ENCODE data around the gene SOWAHC. TPM values are rescaled to one million over a fixed set of nuclear protein-coding genes. Genes with fewer than 3 reads are reported as not detected.
A peak's percentile ranks its signal among the peaks of the same experiment; 100 is the strongest.
"Not testable (repeated sequence)": the region's sequence is repeated elsewhere in the genome, so short reads cannot be mapped to it uniquely, and the experiment has no call there.

Gene SOWAHC
- total RNA-seq, 1 donor from 2014 or later: 5.7 TPM

- no peak for DNase-seq (ENCODE audit: low spot score)
- H3K4me2 ChIP-seq: no peak overlapping the region
- no peaks in the 10 kb centered on the region for H3K9me3 ChIP-seq (ENCODE audit: low read depth)
- no peak overlapping the region for H2AFZ ChIP-seq (replicated peaks)
- Mint-ChIP-seq H3K27ac (no peak overlapping the region), H3K27me3 (ENCODE audit: insufficient read depth, low read depth) (peaks cover 2% of the 10 kb centered on the region), H3K9me3 (no peaks in the 10 kb centered on the region), H3K36me3 (no peaks in the 10 kb centered on the region), H3K4me3 (peak overlapping the region; percentile 34), H3K4me1 (no peaks in the 10 kb centered on the region)
- H4K20me1 ChIP-seq (ENCODE audit: low read depth): no peaks in the 10 kb centered on the region
- no peak overlapping the region for H3K9ac ChIP-seq
- TF ChIP-seq EZH2phosphoT487 (IDR thresholded peaks at IDR 0.05) (no peak), EZH2 (IDR thresholded peaks at IDR 0.05) (no peak)
- TF ChIP-seq, protein P1, sequence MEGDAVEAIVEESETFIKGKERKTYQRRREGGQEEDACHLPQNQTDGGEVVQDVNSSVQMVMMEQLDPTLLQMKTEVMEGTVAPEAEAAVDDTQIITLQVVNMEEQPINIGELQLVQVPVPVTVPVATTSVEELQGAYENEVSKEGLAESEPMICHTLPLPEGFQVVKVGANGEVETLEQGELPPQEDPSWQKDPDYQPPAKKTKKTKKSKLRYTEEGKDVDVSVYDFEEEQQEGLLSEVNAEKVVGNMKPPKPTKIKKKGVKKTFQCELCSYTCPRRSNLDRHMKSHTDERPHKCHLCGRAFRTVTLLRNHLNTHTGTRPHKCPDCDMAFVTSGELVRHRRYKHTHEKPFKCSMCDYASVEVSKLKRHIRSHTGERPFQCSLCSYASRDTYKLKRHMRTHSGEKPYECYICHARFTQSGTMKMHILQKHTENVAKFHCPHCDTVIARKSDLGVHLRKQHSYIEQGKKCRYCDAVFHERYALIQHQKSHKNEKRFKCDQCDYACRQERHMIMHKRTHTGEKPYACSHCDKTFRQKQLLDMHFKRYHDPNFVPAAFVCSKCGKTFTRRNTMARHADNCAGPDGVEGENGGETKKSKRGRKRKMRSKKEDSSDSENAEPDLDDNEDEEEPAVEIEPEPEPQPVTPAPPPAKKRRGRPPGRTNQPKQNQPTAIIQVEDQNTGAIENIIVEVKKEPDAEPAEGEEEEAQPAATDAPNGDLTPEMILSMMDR (IDR thresholded peaks at IDR 0.05): no peak
- no peaks in the 10 kb centered on the region for H3K27me3 ChIP-seq
- no peaks in the 10 kb centered on the region for H3K4me1 ChIP-seq
- no peak overlapping the region for H3K4me3 ChIP-seq
- no peaks in the 10 kb centered on the region for H3K36me3 ChIP-seq
- H3K79me2 ChIP-seq (ENCODE audit: low read depth): no peaks in the 10 kb centered on the region
- H3F3A ChIP-seq (ENCODE audit: low read depth): no peaks in the 10 kb centered on the region
- no peak overlapping the region for H3K27ac ChIP-seq
These were observed 9.1 kb downstream of the SOWAHC start for GRCh38 chr2:109623297-109623696.

GRCh38 chr2:109623923-109624322, 9.8 kb downstream of the SOWAHC start:
- Mint-ChIP-seq H3K9me3 (no peaks in the 10 kb centered on the region), H3K27ac (no peak overlapping the region), H3K4me3 (no peak overlapping the region), H3K4me1 (no peaks in the 10 kb centered on the region), H3K27me3 (ENCODE audit: insufficient read depth, low read depth) (peaks cover 6% of the 10 kb centered on the region), H3K36me3 (no peaks in the 10 kb centered on the region)
- Histone ChIP-seq H3K27me3 (no peaks in the 10 kb centered on the region), H3K27ac (no peak overlapping the region), H4K20me1 (ENCODE audit: low read depth) (no peaks in the 10 kb centered on the region), H3K4me3 (no peak overlapping the region), H3F3A (ENCODE audit: low read depth) (no peaks in the 10 kb centered on the region), H3K9ac (no peak overlapping the region), H3K9me3 (ENCODE audit: low read depth) (no peaks in the 10 kb centered on the region), H2AFZ (replicated peaks) (no peak overlapping the region), H3K36me3 (no peaks in the 10 kb centered on the region), H3K4me2 (no peak overlapping the region), H3K4me1 (no peaks in the 10 kb centered on the region), H3K79me2 (ENCODE audit: low read depth) (no peaks in the 10 kb centered on the region)
- no peak for DNase-seq (ENCODE audit: low spot score)
- no peak for TF ChIP-seq EZH2phosphoT487 (IDR thresholded peaks at IDR 0.05)
- TF ChIP-seq, protein P1 (IDR thresholded peaks at IDR 0.05): no peak
- no peak for TF ChIP-seq EZH2 (IDR thresholded peaks at IDR 0.05)

DNA sequence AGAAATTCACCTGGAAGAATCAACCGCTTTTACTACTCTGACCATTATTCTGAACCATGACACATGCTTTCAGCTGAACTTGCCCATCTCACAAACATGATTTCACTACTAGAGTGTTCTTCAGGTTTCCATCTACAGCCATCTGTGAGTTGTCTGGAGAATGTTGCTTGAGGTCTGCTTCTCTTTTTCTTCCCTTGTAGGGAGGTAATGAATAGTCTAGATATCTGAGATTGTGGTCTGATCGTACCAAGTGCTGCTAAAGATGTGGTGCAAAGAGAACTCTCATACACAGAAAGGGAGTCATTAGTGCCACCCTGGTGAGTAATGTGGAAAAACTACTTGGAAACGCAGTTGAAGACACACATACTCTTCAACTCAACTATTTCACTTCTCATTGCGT, 10.2 kb downstream of the SOWAHC start:
- Mint-ChIP-seq H3K4me3 (no peak overlapping the region), H3K36me3 (no peaks in the 10 kb centered on the region), H3K4me1 (no peaks in the 10 kb centered on the region), H3K27me3 (ENCODE audit: insufficient read depth, low read depth) (peaks cover 6% of the 10 kb centered on the region), H3K27ac (no peak overlapping the region), H3K9me3 (no peaks in the 10 kb centered on the region)
- no peaks in the 10 kb centered on the region for H4K20me1 ChIP-seq (ENCODE audit: low read depth)
- H3K27me3 ChIP-seq: no peaks in the 10 kb centered on the region
- H3K27ac ChIP-seq: no peak overlapping the region
- H3K36me3 ChIP-seq: no peaks in the 10 kb centered on the region
- no peak overlapping the region for H3K4me2 ChIP-seq
- H3F3A ChIP-seq (ENCODE audit: low read depth): no peaks in the 10 kb centered on the region
- H3K9me3 ChIP-seq (ENCODE audit: low read depth): no peaks in the 10 kb centered on the region
- no peak overlapping the region for H2AFZ ChIP-seq (replicated peaks)
- H3K4me1 ChIP-seq: no peaks in the 10 kb centered on the region
- no peak for DNase-seq (ENCODE audit: low spot score)
- TF ChIP-seq, protein P1 (IDR thresholded peaks at IDR 0.05): no peak
- no peak for TF ChIP-seq EZH2phosphoT487 (IDR thresholded peaks at IDR 0.05)
- TF ChIP-seq EZH2 (IDR thresholded peaks at IDR 0.05): no peak
- no peak overlapping the region for H3K4me3 ChIP-seq
- no peak overlapping the region for H3K9ac ChIP-seq
- no peaks in the 10 kb centered on the region for H3K79me2 ChIP-seq (ENCODE audit: low read depth)

GRCh38 chr2:109628321-109628720, 14.2 kb downstream of the SOWAHC start:
- H3K27me3 Mint-ChIP-seq (ENCODE audit: insufficient read depth, low read depth): not testable (repeated sequence)

More at GRCh38 chr2:109628321-109628720, 14.2 kb downstream of the SOWAHC start:
- not testable (repeated sequence) for H3K9ac ChIP-seq; H3K79me2 ChIP-seq (ENCODE audit: low read depth); H3K4me2 ChIP-seq; H3K9me3 ChIP-seq (ENCODE audit: low read depth); H3K9me3 Mint-ChIP-seq; H4K20me1 ChIP-seq (ENCODE audit: low read depth); DNase-seq (ENCODE audit: low spot score); H2AFZ ChIP-seq (replicated peaks); H3K27me3 ChIP-seq; H3K27ac ChIP-seq; H3K27ac Mint-ChIP-seq; H3K36me3 Mint-ChIP-seq; H3K4me3 ChIP-seq; H3F3A ChIP-seq (ENCODE audit: low read depth); H3K4me1 ChIP-seq; H3K4me3 Mint-ChIP-seq; H3K4me1 Mint-ChIP-seq; H3K36me3 ChIP-seq
